GM13977 (cell line): ENCODE data around the gene FAM171A2.

Experiments used
- DNase-seq: peaks from one replicate; pipeline ENCODE4 v3.0.0; 2012; ENCODE audit warnings: low spot score
- in situ Hi-C: fragments of 300-500 bp; cut with MboI; formaldehyde crosslinking; loops from one replicate; pipeline ENCODE4 v1.12.0; 2022; ENCODE audit warnings: low sequenced_read_pairs, low pct_unique_long_range_greater_than_20kb, mixed read lengths, inconsistent platforms; ENCODE audit not compliant: unreplicated experiment
- TF ChIP-seq, protein P1 (sequence below): IDR thresholded peaks from 2 replicates; pipeline ENCODE4 v1.5.1; 2012; ENCODE audit warnings: mild to moderate bottlenecking, control low read depth; ENCODE audit not compliant: insufficient read depth; ENCODE audit errors: extremely low read depth, missing control alignments

Gene FAM171A2

GRCh38 chr17:44359458-44360143 lies 4.1 kb downstream of the FAM171A2 start:
- in situ Hi-C loops = no loop called here
- TF ChIP-seq, protein P1, sequence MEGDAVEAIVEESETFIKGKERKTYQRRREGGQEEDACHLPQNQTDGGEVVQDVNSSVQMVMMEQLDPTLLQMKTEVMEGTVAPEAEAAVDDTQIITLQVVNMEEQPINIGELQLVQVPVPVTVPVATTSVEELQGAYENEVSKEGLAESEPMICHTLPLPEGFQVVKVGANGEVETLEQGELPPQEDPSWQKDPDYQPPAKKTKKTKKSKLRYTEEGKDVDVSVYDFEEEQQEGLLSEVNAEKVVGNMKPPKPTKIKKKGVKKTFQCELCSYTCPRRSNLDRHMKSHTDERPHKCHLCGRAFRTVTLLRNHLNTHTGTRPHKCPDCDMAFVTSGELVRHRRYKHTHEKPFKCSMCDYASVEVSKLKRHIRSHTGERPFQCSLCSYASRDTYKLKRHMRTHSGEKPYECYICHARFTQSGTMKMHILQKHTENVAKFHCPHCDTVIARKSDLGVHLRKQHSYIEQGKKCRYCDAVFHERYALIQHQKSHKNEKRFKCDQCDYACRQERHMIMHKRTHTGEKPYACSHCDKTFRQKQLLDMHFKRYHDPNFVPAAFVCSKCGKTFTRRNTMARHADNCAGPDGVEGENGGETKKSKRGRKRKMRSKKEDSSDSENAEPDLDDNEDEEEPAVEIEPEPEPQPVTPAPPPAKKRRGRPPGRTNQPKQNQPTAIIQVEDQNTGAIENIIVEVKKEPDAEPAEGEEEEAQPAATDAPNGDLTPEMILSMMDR = no peak
- no peak for DNase-seq

GRCh38 chr17:44359006-44359405 lies 4.6 kb downstream of the FAM171A2 start:
- in situ Hi-C loops = no loop called here
- TF ChIP-seq, protein P1 = no peak
- no peak for DNase-seq

- no peak for DNase-seq
- in situ Hi-C loops = no loop called here
- TF ChIP-seq, protein P1 = no peak
Measured at GRCh38 chr17:44358066-44358465, 5.6 kb downstream of the FAM171A2 start.

GRCh38 chr17:44356241-44356640 lies 7.4 kb downstream of the FAM171A2 start:
- TF ChIP-seq, protein P1 = no peak
- in situ Hi-C loops = no loop called here
- DNase-seq = no peak

DNA sequence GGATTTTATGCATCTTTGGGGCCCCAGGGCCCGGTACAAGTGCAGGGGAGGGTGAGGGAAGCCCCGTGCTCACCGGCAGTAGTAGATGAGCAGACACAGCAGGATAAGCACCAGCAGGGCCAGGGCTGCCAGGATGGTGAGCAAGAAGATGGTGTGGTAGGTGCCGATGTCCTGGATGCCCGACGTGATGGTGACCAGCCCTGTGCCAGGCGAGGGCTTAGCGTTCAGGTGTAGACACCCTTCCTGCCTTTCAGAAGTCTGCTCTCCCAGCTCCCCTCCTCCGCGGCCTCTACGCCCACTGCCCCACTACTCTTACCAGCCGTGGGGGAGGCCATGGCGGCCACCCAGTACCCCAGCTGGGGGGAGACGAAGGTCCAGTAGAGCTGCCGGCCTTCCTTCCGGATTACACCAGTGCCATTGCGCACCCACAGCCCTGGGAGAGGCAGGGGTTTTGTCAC lies 8.0 kb downstream of the FAM171A2 start:
- DNase-seq = peak; percentile 37
- in situ Hi-C loops = no loop called here
- TF ChIP-seq, protein P1 = no peak

- TF ChIP-seq, protein P1 = peak; percentile 72
- peak; percentile 88 for DNase-seq
- in situ Hi-C loops = no loop called here
Measured at GRCh38 chr17:44354582-44355561, 8.8 kb downstream of the FAM171A2 start.
